Jurkat, Clone E6-1 (cell line): ENCODE results near the gene LILRA6. TPM values are rescaled to one million over a fixed set of nuclear protein-coding genes. Genes with fewer than 3 reads are reported as not detected.
"Not testable (repeated sequence)": the region's sequence is repeated elsewhere in the genome, so short reads cannot be mapped to it uniquely, and the experiment has no call there.

Source experiments
- DNase-seq: peaks from one replicate; pipeline ENCODE4 v3.0.0-alpha.2; 2011; ENCODE audit warnings: low read depth, low spot score
- H3K4me3 ChIP-seq: 2 replicates; pipeline ENCODE4 v1.5.1; 2011; ENCODE audit warnings: mild to moderate bottlenecking, low read length, control low read depth, moderate library complexity
- polyA plus RNA-seq: library from polyadenylated mRNA; unstranded; fragments of >200 nt; gene quantifications from one replicate; pipeline ENCODE4 v1.2.1, GENCODE V29; 2012; ENCODE audit warnings: missing spikeins; ENCODE audit not compliant: insufficient read length, insufficient read depth

The LILRA6 gene
- polyA plus RNA-seq = not detected

- not testable (repeated sequence) for H3K4me3 ChIP-seq
Observed at GRCh38 chr19:54242646-54243045, at the start of gene LILRA6. Gene LILRA6 (minus strand): TSS chr19:54242790.

GRCh38 chr19:54289160-54289559 is 46.6 kb upstream of the LILRA6 start:
- DNase-seq, H3K4me3 ChIP-seq: not testable (repeated sequence)

More at GRCh38 chr19:54242646-54243045, at the start of gene LILRA6:
- DNase-seq = not testable (repeated sequence)

- DNase-seq = no peak
Observed at GRCh38 chr19:54287456-54287855, 44.9 kb upstream of the LILRA6 start.

GRCh38 chr19:54286283-54286682 is 43.7 kb upstream of the LILRA6 start:
- DNase-seq, H3K4me3 ChIP-seq: not testable (repeated sequence)

More at GRCh38 chr19:54287456-54287855, 44.9 kb upstream of the LILRA6 start:
- H3K4me3 ChIP-seq = no peak overlapping the region

GRCh38 chr19:54285427-54286056 is 43.0 kb upstream of the LILRA6 start:
- not testable (repeated sequence) for H3K4me3 ChIP-seq, DNase-seq

GRCh38 chr19:54282686-54283470 is 40.3 kb upstream of the LILRA6 start:
- no peak for DNase-seq
- H3K4me3 ChIP-seq = no peak overlapping the region

GRCh38 chr19:54281729-54282075 is 39.1 kb upstream of the LILRA6 start:
- H3K4me3 ChIP-seq, DNase-seq: not testable (repeated sequence)

- no peak within 1 kb of the TSS for H3K4me3 ChIP-seq
- DNase-seq = no peak
Observed at GRCh38 chr19:54281007-54281728, 38.6 kb upstream of the LILRA6 start, which contains the start of gene LILRB2. Gene LILRB2 (minus strand): TSS chr19:54281110. CDS start chr19:54280496, 614 bp downstream.

GRCh38 chr19:54280441-54280840 is 37.9 kb upstream of the LILRA6 start:
- not testable (repeated sequence) for DNase-seq, H3K4me3 ChIP-seq

GRCh38 chr19:54280025-54280424 is 37.4 kb upstream of the LILRA6 start:
- DNase-seq, H3K4me3 ChIP-seq: not testable (repeated sequence)

- DNase-seq = no peak
- H3K4me3 ChIP-seq = no peak overlapping the region
Observed at GRCh38 chr19:54279406-54279962, 36.9 kb upstream of the LILRA6 start.

GRCh38 chr19:54278571-54279195 is 36.1 kb upstream of the LILRA6 start:
- H3K4me3 ChIP-seq, DNase-seq: not testable (repeated sequence)

GRCh38 chr19:54278056-54278455 is 35.5 kb upstream of the LILRA6 start:
- DNase-seq, H3K4me3 ChIP-seq: not testable (repeated sequence)

GRCh38 chr19:54277111-54277615 is 34.6 kb upstream of the LILRA6 start:
- not testable (repeated sequence) for DNase-seq, H3K4me3 ChIP-seq

- DNase-seq = no peak
- no peak overlapping the region for H3K4me3 ChIP-seq
Observed at GRCh38 chr19:54275951-54276350, 33.4 kb upstream of the LILRA6 start.

- DNase-seq, H3K4me3 ChIP-seq: not testable (repeated sequence)
Observed at GRCh38 chr19:54274516-54274915, 31.9 kb upstream of the LILRA6 start.

GRCh38 chr19:54273821-54274220 is 31.2 kb upstream of the LILRA6 start:
- DNase-seq = no peak
- no peak overlapping the region for H3K4me3 ChIP-seq

GRCh38 chr19:54272181-54272580 is 29.6 kb upstream of the LILRA6 start:
- H3K4me3 ChIP-seq, DNase-seq: not testable (repeated sequence)

- not testable (repeated sequence) for DNase-seq, H3K4me3 ChIP-seq
Observed at GRCh38 chr19:54271587-54271986, 29.0 kb upstream of the LILRA6 start.
